ENCODE results near the gene NXF1. TPM values are rescaled to one million over a fixed set of nuclear protein-coding genes. Genes with fewer than 3 reads are reported as not detected.

Gene NXF1
- total RNA-seq, 1 donor: 33.2 TPM

- DNase-seq (ENCODE audit: low read depth): peak; percentile 72
- no peak for TF ChIP-seq CTCF (IDR thresholded peaks at IDR 0.05; ENCODE audit: insufficient read depth, low read depth, low read length)
- no peak overlapping the region for H3K4me3 ChIP-seq (ENCODE audit: low read depth, low read length)
Measured at GRCh38 chr11:62806611-62807121, 1.4 kb upstream of the NXF1 start.

GRCh38 chr11:62805961-62806441, 761 bp upstream of the NXF1 start:
- H3K4me3 ChIP-seq (ENCODE audit: low read depth, low read length): peak overlapping the region; percentile 83
- no peak for TF ChIP-seq CTCF (IDR thresholded peaks at IDR 0.05; ENCODE audit: insufficient read depth, low read depth, low read length)
- no peak for DNase-seq (ENCODE audit: low read depth)

- no peak for TF ChIP-seq CTCF (IDR thresholded peaks at IDR 0.05; ENCODE audit: insufficient read depth, low read depth, low read length)
- peak overlapping the region; percentile 83 for H3K4me3 ChIP-seq (ENCODE audit: low read depth, low read length)
- DNase-seq (ENCODE audit: low read depth): peak; percentile 62
Measured at GRCh38 chr11:62804310-62805075, 747 bp downstream of the NXF1 start.

GRCh38 chr11:62801071-62801470, 4.2 kb downstream of the NXF1 start:
- TF ChIP-seq CTCF (IDR thresholded peaks at IDR 0.05; ENCODE audit: insufficient read depth, low read depth, low read length): no peak
- DNase-seq (ENCODE audit: low read depth): no peak
- H3K4me3 ChIP-seq (ENCODE audit: low read depth, low read length): no peak overlapping the region

- H3K4me3 ChIP-seq (ENCODE audit: low read depth, low read length): no peak overlapping the region
- DNase-seq (ENCODE audit: low read depth): no peak
- TF ChIP-seq CTCF (IDR thresholded peaks at IDR 0.05; ENCODE audit: insufficient read depth, low read depth, low read length): no peak
Measured at GRCh38 chr11:62799486-62799885, 5.8 kb downstream of the NXF1 start.

- no peak for TF ChIP-seq CTCF (IDR thresholded peaks at IDR 0.05; ENCODE audit: insufficient read depth, low read depth, low read length)
- no peak for DNase-seq (ENCODE audit: low read depth)
- no peak overlapping the region for H3K4me3 ChIP-seq (ENCODE audit: low read depth, low read length)
Measured at GRCh38 chr11:62796281-62796680, 9.0 kb downstream of the NXF1 start.

Data from fibroblast of villous mesenchyme (primary cell).